Subcutaneous abdominal adipose tissue (tissue), 5 donors: ENCODE measurements around the gene NUP58.

Source experiments
- H3K27ac ChIP-seq: one replicate; pipeline ENCODE4 v1.7.0; 2013; ENCODE audit warnings: low read depth, mild to moderate bottlenecking, inconsistent platforms, low read length, moderate library complexity
- H3K27me3 ChIP-seq, 5 donors: one replicate each; pipeline ENCODE4 v1.7.0; 2013; ENCODE audit warnings: low read length in 5 of 5, inconsistent platforms in 1 of 5; ENCODE audit not compliant: control insufficient read depth in 5 of 5, insufficient read depth in 4 of 5
- H3K36me3 ChIP-seq, 5 donors: one replicate each; pipeline ENCODE4 v1.7.0; 2013; ENCODE audit warnings: low read length in 5 of 5; ENCODE audit not compliant: control insufficient read depth in 5 of 5, insufficient read depth in 5 of 5
- H3K4me1 ChIP-seq, 5 donors: one replicate each; pipeline ENCODE4 v1.7.0; 2013; ENCODE audit warnings: low read length in 5 of 5, mild to moderate bottlenecking in 3 of 5, moderate library complexity in 1 of 5; ENCODE audit not compliant: control insufficient read depth in 5 of 5, insufficient read depth in 5 of 5
- H3K4me3 ChIP-seq, 5 donors: one replicate each; pipeline ENCODE4 v1.7.0; 2013; ENCODE audit warnings: low read length in 5 of 5, low read depth in 1 of 5
- H3K9ac ChIP-seq, 5 donors: one replicate each; pipeline ENCODE4 v1.7.0; 2013; ENCODE audit warnings: low read length in 5 of 5, mild to moderate bottlenecking in 4 of 5, moderate library complexity in 3 of 5
- H3K9me3 ChIP-seq, 5 donors: one replicate each; pipeline ENCODE4 v1.7.0; 2013; ENCODE audit warnings: low read length in 5 of 5; ENCODE audit not compliant: control insufficient read depth in 5 of 5
- donor health status: healthy.
- donor health status: healthy.
- donor health status: healthy.
- donor health status: healthy.
- donor health status: healthy.

The NUP58 gene

GRCh38 chr13:25391932-25392331 is 90.5 kb downstream of the NUP58 start:
- Histone ChIP-seq H3K9me3 (peaks cover 0 to 4% (median 0%) of the 10 kb centered on the region in 5 donors), H3K4me3 (no peak overlapping the region), H3K27me3 (peaks cover 0 to 3% (median 0%) of the 10 kb centered on the region in 5 donors), H3K27ac (no peak overlapping the region), H3K36me3 (no peaks in the 10 kb centered on the region), H3K9ac (no peak overlapping the region), H3K4me1 (no peaks in the 10 kb centered on the region)
